GM21423 (cell line): ENCODE measurements around the gene METTL21A.
"Not testable (repeated sequence)": the region's sequence is repeated elsewhere in the genome, so short reads cannot be mapped to it uniquely, and the experiment has no call there.

Experiments
- ATAC-seq: cut with Tn5 transposase; IDR thresholded peaks from one replicate; pipeline ENCODE4 v1.9.1; 2021; ENCODE audit warnings: mild to moderate bottlenecking, moderate library complexity; ENCODE audit not compliant: unreplicated experiment

METTL21A gene

DNA sequence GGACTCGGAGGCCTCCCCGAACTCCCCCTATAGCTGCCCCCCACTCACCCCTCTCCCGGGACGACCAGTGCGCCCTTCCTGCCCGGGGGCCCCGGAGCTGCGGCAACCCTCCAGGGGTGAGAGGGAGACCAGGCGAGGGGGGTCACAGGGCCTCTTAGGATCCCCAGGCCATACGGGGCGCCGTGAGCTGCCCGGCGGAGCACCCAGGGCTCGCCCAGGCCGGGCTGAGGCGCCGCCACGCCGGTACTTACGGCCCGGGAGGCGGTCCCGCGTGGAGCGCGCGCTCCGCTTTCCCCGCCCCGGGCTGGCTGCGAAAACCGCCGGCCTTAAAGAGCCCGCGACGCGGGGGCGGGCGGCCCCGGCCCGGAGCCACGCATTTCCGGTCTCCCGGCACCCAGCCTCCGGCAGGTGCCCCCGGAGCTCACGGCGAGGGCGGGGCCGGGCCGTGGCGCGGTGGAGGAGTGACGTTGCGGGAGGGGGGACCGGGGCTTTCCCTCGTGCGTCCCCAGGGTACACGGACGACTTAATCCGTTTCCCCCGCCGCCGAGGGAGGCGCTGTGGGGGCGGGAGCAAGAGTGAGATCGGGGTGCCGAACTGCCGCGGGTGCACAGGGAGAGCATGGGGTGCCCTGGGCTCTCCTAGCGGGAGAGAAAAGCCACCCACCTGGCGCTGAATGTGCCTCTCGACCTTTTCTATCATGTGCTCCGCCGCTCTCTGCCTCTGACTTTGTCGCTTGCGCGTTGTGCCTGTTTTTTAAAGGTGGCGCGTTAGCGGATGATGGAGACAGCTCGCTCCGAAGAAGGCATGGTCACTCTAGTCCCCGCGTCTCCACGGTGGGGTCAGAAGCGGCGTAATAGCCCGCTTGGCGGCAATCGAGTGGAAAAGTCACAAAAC, at the start of gene METTL21A:
Gene METTL21A (minus strand): TSS at position 381 of the 894 bp plus-strand sequence. CDS start 1,019 bp downstream, outside the sequence.
- peak; percentile 57 for ATAC-seq

DNA sequence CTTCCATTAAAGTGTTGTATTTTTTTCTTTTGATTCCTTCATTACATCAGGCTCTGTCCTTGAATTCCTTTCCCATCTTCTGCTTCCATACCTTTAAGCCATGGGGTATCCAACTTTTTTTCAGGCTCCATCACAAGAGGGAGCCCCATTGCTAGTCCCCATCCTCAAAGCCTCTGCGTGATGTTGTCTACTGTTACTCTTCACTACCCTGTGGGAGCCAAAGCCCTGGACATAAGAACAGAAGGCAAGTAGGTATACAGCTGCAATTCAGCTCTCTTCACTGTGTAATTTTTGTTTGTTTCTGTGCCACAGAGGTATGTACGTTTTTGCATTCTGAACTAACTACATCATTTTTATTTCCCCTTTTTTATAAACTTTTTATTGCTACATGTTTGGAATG, 49.6 kb upstream of the METTL21A start:
- no peak for ATAC-seq

DNA sequence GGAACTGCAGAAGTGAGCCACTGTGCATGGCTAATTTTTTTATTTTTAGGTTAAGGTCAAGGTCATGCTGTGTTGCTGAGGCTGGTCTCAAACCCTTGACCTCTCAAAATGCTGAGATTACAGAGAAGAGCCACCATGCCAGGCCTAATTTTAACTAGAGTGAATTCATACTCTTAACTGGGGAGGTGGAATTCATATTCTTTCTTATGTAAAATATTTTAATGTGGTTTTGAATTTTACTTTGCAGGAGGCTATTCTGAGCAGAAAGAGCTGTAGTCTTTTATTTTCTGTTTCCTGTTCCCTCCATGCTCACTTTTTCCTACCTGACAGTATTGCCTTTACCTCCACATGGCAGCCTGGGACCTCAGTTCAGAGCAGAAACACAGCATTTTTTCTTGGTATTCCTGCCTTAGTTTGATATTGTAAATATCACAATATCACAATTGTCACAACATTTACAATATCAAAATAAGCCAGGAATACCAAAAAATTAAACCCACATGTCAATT, 49.1 kb upstream of the METTL21A start:
- ATAC-seq: no peak

DNA sequence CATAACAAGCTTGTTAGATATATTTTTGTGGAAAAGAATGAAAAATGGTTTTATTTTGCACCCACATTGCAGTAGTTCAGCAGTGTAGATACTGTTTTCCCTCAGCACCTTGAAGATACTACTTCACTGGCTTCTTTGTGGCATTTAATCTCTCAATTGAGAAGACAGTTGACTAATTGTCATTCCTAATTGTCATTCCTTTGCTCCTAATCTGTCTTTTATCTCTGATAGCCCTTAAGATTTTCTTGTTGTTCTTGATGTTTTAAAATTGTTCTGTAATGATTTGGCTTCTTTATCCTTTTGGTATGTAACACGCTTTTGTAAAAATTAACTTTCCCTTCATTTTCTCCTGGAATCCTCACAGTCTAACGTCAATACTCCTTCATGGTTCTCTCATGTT, 48.2 kb upstream of the METTL21A start:
- no peak for ATAC-seq

DNA sequence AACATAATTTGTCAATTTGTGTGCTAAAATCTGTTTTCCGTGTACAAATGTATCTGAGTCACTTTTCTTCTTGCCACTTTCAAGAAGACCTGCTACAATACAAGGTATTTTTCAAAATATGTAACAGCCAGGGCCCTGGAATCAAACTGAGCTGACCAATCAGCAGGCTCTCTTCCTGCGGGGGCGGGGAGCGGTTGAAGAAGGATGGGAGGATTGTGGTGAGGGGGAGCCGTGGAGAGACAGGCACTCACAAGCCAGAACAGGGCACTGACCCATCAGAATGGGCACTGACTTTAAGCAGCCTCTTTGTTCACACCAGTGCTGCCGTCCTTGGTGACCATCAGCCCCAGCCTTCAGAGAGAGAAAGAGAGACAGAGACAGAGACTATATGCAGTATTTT, 45.7 kb upstream of the METTL21A start:
- no peak for ATAC-seq

DNA sequence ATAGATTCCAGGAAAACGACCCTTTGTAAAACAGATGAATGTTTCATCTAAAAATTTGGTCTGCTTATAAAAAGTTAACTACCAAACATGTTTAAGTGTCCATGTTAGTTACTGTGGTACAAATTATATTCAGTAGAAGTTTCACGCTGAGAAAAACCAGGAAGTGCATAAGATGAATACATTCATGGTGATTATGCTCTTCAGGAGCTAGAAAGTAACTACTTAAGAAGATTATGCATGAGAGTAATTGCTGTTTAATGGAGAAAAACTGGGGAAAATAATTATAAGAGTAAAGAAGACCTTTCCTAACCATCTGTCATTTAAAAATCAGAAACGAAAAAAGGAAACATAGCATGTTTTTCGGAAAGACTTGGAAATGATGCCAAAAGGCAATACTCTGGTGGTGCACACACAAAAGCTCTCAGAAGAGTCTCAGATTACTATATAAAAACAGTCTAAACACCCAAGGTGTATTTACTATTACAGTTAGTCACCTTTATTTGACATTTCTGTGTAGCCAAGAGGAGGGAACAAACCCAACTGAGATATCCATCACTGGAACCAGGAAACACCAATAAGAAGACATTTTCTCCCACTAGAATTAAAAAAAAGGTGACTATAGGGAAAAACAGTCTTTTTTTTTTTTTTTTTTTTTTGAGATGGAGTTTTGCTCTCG, 38.8 kb upstream of the METTL21A start:
- ATAC-seq: no peak

DNA sequence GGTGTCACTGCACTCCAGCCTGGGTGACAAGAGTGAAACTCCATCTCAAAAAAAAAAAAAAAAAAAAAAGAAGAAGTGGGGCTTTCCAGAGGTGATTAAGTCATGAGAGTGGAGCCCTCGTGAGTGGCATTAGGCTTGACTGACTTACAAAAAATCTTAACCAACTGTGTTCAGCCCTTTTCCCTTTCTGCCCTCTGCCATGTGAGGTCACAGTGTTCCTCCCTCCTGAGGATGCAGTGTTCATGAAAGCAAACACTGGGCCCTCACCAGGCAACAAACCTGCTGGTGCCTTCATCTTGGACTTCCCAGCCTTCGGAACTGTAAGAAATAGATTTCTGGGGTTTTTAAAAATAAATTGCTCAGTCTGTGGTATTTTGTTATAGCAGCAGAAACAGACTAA, 37.0 kb upstream of the METTL21A start:
- ATAC-seq: peak; percentile 97

DNA sequence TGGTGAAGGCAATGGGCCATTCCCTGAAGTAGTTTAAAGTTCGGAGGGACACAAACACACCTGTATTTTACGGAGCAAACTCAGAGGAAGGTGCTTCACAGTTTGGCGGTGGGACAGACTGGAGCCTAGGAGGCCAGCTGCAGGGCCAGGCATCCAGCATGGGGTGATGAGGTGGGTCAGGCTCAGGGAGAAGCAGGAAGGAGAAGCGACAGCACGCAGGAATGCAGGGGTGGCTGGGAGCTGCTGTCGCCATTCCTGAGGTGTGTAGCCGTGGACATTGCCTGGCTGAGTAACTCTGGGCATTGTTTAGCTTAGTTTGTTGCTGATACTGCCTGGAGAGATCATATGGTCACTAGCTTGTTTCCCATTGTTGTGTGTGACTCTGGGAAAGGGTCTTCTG, 35.8 kb upstream of the METTL21A start:
- no peak for ATAC-seq

DNA sequence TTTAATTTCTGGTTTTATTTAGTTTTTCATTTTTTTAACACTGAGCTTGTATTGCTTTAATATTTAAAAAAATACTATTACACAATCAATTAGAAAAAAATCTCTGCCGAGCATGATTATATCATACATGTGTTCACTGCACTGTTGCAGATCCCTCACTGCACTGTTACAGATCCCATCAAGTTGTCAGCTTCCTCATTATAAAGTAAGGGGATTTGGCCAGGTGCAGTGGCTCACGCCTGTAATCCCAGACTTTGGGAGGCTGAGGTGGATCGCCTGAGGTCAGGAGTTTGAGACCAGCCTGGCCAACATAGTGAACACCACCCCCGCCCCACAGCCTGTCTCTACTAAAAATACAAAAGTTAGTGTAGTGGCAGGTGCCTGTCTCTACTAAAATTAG, 33.0 kb upstream of the METTL21A start:
- ATAC-seq: no peak

DNA sequence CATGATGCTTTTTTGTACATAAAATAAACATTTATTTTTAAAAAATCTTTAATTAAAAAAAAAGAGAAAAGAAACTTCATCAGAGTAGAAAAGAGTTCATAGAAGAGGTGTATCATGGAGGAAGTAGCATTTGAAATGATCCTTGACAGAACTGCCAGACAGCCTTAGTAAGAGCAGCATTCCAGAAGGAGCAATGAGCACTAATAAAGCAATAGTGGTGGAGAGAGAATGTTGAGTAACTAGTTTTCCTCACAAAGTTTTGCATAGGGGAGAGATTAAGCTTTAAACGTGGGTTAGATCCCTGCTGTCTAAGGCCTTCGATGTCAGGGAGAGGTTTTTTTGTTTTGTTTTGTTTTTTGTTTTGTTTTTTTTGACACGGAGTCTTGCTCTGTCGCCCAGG, 29.8 kb upstream of the METTL21A start:
- ATAC-seq: no peak

DNA sequence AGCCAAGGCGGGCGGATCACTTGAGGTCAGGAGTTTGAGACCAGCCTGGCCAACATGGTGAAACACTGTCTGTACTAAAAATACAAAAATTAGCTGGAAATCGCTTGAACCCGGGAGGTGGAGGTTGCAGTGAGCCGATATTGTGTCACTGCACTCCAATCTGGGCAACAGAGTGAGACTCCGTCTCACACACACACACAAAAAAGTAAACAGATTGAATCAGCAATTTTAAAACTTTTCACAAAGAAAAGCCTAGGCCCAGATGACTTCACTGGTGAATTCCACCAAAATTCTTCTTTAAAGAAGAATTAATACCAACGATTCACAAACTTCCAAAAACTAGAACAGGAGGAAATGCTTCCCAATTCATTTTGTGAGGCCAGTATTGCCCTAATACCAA, 21.4 kb upstream of the METTL21A start:
- not testable (repeated sequence) for ATAC-seq

DNA sequence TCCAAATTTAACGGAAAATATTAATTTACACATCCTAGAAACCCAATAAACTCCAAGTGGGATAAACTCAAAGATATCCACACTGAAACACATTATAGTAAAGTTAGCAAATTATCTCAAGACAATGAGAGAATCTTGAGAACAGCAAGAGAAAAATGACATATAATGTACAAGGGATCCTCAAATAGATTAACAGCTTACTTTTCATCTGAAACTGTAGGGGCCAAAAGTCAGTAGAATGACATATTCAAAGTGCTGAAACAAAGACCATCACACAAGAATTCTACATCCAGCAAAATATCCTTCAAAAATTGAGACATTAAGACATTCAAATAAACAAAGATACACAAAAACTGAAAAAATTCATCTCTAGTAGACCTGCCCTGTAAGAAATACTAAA, 18.7 kb upstream of the METTL21A start:
- no peak for ATAC-seq

DNA sequence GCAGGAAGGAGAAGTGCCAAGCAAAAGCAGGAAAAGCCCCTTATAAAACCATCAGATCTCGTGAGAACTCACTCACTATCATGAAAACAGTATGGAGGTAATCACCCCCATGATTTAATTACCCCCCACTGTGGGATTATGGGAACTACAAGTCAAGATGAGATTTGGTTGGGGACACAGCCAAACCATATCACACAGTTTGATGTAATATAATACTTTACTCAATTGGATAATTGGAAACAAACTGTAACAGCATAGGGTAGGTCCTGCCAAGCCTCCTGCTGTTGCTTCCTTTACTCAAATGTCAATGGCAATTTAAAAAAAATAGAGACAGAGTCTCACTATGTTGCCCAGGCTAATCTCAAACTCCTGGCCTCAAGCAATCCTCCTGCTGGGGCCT, 15.5 kb upstream of the METTL21A start:
- no peak for ATAC-seq

DNA sequence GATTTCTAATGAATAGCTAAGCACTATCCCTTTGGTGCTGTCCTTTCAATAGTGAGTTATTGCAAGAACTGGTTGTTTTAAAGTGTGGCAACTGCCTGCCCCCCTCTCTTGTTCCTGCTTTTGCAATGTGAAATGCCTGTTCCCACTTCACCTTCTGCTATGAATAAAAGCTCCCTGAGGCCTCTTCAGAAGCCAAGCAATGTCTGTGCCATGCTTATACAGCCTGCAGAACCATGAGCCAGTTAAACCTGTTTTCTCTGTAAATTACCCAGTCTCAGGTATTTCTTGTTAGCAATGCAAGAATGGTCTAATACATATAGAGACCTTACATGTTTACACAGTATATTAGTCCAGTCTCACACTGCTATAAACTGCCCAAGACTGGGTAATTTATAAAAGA, 15.0 kb upstream of the METTL21A start:
- no peak for ATAC-seq

DNA sequence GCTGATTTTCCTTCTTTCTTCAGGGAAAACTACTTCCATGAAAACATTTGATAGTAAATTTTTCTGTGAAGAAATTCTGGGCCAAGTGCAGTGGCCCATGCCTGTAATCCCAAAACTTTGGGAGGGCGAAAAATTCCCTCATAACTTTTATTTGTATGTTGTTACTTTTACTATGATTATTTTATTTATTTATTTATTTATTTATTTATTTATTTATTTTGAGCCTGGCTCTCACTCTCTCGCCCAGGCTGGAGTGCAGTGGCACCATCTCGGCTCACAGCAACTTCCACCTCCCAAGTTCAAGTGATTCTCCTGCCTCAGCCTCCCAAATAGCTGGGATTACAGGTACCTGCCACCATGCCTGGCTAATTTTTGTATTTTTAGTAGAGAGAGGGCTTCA, 14.1 kb upstream of the METTL21A start:
- ATAC-seq: not testable (repeated sequence)

DNA sequence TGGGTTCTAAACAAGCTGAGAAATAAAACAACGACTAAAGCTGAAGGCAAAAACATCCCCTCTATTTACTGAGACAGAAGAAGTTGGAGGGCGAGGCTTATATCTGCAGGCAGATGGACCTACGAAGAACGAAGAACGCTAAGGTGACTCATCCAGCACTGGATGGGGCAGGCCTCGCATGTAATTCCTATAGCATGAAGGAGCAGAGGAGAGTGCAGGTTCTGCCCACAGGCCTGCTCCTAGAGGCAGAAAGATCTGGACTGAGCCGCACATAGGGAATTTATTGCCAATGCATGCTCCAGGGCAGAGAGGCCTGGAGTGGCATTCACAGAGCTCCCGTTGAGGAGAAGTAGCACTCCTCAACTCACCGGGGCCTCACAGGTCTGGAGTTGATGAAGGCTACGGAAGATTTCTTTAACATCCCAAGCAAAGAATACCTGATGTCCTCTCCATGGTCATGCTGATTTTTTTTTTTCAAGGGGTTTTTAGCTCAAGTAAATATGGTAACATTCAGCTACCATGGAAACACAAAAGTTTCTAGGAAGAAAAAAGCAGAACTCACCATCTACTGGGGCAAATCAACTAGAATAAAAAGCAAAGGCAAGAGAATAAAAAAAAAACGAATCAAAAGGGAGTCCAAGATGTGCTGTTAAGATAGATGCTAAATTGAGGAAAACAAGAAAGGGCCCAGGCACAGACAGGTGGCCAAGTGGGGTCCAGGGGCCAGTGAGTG, 10.4 kb upstream of the METTL21A start:
- ATAC-seq: no peak

DNA sequence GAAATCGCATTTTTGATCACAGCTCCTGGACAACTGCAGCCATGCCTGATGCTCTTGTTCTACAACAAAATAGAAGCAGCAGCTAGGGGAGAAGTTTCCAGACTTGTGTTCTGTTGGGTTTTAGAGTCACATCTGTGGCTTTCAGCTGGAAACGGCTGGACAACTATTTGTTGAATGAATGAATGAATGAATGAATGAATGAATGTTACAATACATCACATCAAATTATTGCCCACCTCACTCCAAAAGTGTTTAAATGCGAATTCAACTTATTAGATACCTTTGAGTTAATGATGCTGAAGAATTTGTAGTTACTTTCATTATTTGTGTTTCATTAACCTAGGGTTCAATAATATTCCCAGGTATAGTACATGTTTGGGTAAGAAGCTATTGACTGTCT, 8.5 kb upstream of the METTL21A start:
- ATAC-seq: no peak

DNA sequence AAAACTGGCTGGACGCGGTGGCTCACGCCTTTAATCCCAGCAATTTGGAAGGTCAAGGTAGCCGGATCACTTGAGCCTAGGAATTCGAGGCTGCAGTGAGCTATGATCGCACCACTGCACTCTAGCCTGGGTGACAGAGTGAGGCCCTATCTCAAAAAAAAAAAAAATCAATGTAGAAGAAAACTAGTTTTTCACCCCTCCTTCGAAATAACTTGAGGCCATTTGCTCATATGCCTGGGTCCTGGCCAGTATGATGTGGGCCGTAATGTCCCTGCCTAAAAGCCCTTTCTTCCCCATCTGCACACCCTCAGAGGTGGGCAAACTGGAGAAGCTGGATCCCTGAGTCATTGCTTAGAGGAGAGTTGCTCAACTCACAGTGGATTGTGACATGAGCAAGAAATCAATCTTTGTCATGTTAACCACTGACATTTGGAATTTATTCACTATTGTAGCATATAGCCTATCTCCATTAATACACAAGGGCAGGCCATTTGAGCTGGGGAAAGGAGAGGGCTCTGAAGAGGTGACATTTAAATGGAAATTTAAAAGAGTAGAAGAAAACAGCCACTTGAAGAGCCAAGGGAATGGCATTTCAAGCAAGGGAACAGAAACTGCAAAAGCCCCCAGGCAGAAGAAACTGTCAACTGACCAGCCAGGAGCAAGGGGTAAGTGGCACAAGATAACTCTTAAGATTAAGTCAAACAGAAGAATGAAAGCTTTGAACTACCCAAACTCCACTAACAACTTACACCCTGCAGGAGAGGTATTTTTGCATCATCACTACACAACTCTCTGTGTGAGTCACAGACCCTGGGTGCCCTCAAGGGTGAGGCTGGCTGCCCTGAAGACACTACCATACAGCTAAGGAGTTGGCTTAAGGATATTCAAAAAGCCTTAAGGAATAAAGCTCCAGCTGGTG, 7.6 kb upstream of the METTL21A start:
- ATAC-seq: peak; percentile 51

DNA sequence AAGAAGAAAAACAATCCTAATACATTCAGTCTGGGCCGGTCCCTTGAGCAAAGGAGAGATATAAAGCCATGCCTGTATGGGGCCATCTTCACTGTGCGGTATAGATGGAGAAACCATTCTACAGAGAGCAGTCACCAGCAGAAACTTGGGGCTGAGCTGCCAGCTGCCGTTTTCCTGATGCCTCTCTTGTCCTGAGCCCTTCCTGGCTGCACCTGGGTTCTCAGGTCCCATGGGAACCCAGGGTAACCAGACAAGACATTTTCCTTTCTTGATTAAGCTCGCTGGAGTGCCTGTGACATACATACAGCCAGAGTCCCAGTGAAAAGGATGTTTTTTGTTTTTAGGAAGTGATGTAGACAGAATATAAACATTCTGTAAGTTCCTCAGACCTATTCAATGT, 5.3 kb upstream of the METTL21A start:
- ATAC-seq: no peak

DNA sequence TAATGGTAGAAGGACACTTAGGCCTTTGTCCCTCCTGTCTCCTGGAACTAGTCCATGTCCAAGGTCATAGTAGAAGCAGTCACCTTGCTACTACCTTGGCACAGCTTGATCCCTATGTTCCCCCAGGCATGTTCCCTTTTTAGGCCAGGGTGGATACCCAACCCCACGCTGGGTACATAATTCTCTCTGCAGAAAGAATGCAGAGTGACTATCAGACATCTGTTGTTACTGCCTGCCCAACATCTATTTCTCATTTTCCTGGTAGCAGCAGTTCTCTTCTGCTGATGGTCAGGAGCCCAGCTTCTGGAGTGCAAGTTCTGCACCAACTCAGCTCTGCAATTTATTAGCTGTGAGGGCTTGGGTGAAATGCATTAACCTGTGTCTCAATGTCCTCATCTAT, 4.4 kb upstream of the METTL21A start:
- no peak for ATAC-seq
